ENCODE measurements around the gene ARL6. TPM values are rescaled to one million over a fixed set of nuclear protein-coding genes. Genes with fewer than 3 reads are reported as not detected.

The ARL6 gene
- total RNA-seq, 4 donors from 2014 or later: 4.5 to 6.4 (median 5.6) TPM

GRCh38 chr3:97835761-97836160 is 71.2 kb downstream of the ARL6 start:
- 81 to 89% methylated on average over 5 of the region's 5 CpGs for WGBS, 2 donors
- no peak for TF ChIP-seq POLR2A (IDR thresholded peaks at IDR 0.05)
- TF ChIP-seq CTCF (IDR thresholded peaks at IDR 0.05): no peak
- intact Hi-C loops (cut with DNase I; ENCODE audit: low total_unique reads): no loop called here
- no peak overlapping the region for H3K4me3 ChIP-seq (ENCODE audit: low read depth, poor library complexity, severe bottlenecking)
- no peak for DNase-seq (ENCODE audit: low spot score in 2 of 2)

DNA sequence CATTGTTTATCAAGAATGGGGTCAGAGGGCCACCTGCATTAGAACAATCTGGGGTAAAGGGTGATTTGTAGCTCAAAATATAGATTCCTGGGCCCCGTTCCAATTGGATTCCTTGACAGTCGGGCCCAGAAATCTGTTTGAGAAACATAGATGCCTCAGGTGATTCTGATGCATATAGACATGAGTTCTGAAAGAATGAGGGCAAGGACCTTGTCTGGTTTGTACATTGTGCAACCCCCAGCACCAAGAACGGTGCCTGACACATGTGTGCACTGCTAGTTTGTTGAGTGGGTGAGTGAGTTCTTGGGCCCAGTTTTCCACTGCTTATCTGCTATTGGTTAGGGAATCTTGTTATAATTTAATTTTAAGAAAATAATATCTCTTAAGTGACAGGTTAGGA is 73.8 kb downstream of the ARL6 start:
- no peak for DNase-seq (ENCODE audit: low spot score in 2 of 2)
- TF ChIP-seq POLR2A (IDR thresholded peaks at IDR 0.05) (no peak), CTCF (IDR thresholded peaks at IDR 0.05) (no peak)
- 47 to 59% methylated on average over 3 of the region's 3 CpGs for WGBS, 2 donors
- intact Hi-C loops (cut with DNase I; ENCODE audit: low total_unique reads): no loop called here
- H3K4me3 ChIP-seq (ENCODE audit: low read depth, poor library complexity, severe bottlenecking): no peak overlapping the region

DNA sequence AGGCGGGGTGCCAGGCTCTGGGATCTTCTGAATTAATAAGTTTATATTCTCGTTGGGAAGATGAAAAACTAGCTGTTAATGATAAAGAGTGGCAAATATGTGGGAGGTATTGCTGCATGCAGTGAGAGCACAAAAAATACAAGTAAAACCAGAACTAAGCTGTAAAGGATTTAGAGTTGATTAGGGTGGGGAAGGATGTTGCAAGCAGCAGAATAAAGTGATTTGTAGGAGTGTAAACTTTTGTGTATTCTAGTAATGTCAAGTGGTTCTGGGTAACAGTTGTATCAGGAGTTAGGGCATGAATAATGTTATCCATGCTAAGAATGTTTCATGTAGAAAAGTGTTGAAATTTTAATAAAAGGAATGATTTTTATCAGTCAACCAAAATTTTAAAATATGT is 75.4 kb downstream of the ARL6 start:
- no peak for DNase-seq (ENCODE audit: low spot score in 2 of 2)
- intact Hi-C loops (cut with DNase I; ENCODE audit: low total_unique reads): no loop called here
- 55 to 65% methylated on average over 2 of the region's 2 CpGs for WGBS, 2 donors
- TF ChIP-seq POLR2A (IDR thresholded peaks at IDR 0.05) (no peak), CTCF (IDR thresholded peaks at IDR 0.05) (no peak)
- H3K4me3 ChIP-seq (ENCODE audit: low read depth, poor library complexity, severe bottlenecking): no peak overlapping the region

- TF ChIP-seq POLR2A (IDR thresholded peaks at IDR 0.05) (no peak), CTCF (IDR thresholded peaks at IDR 0.05) (no peak)
- intact Hi-C loops (cut with DNase I; ENCODE audit: low total_unique reads): no loop called here
- no peak for DNase-seq (ENCODE audit: low spot score in 2 of 2)
- 96% methylated on average over 8 of the region's 8 CpGs for WGBS, 2 donors
- no peak overlapping the region for H3K4me3 ChIP-seq (ENCODE audit: low read depth, poor library complexity, severe bottlenecking)
Observed at GRCh38 chr3:97841304-97841703, 76.7 kb downstream of the ARL6 start.

DNA sequence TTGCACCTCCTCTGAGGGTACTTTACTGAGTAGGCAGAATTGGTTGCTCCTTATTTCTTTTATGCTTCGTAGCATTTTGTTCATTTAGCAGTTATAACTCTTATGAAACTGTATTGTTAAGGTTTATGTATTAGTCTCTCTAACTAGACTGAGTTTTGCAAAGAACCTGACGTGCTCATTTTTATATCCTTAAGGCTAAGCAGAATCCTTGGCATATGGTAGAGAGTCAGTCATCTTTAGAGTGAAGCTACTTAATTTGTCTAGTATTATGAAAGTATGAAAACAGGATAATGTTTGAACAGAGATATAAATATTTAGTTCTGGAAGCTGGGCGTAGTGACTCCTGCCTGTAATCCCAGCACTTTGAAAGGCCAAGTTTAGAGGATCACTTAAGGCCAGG is 77.4 kb downstream of the ARL6 start:
- TF ChIP-seq POLR2A (IDR thresholded peaks at IDR 0.05): no peak
- TF ChIP-seq CTCF (IDR thresholded peaks at IDR 0.05): no peak
- 96% methylated on average over 3 of the region's 3 CpGs for WGBS, 2 donors
- H3K4me3 ChIP-seq (ENCODE audit: low read depth, poor library complexity, severe bottlenecking): no peak overlapping the region
- no peak for DNase-seq (ENCODE audit: low spot score in 2 of 2)
- intact Hi-C loops (cut with DNase I; ENCODE audit: low total_unique reads): no loop called here

DNA sequence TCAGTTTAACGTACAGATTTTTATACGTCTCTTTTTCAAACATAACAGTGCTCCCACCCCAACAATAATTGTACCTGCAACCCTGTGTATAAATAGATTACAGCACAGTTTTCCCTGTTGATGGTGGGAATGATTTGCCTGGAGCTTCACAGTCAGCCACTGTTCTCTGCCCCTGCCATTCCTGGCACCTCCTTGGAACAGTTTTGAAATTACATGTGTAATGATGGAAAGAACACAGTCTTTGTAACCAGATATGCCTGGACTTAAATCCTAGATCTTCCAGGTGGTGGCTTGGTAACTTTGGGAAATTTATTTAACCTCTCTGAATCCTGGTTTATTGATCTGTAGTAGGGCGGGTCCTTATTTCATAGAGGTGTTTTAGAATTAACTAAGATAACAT is 84.2 kb downstream of the ARL6 start:
- no peak for DNase-seq (ENCODE audit: low spot score in 2 of 2)
- H3K4me3 ChIP-seq (ENCODE audit: low read depth, poor library complexity, severe bottlenecking): no peak overlapping the region
- intact Hi-C loops (cut with DNase I; ENCODE audit: low total_unique reads): no loop called here
- 82 to 92% methylated on average over 3 of the region's 3 CpGs for whole genome bisulfite sequencing, 2 donors
- TF ChIP-seq POLR2A (IDR thresholded peaks at IDR 0.05) (no peak), CTCF (IDR thresholded peaks at IDR 0.05) (no peak)
